ENCODE data around the gene GDF10. TPM values are rescaled to one million over a fixed set of nuclear protein-coding genes. Genes with fewer than 3 reads are reported as not detected.

The GDF10 gene
- total RNA-seq, 1 experiment from 2014 or later, result 0.24 TPM

- TF ChIP-seq STAT6 (CRISPR knock-in tag; conservative IDR thresholded peaks at IDR 0.05; ENCODE audit: low read depth), result no peak
- TF ChIP-seq FOXP1 (CRISPR knock-in tag; IDR thresholded peaks at IDR 0.05; ENCODE audit: borderline replicate concordance), result no peak
- TF ChIP-seq ELF4 (CRISPR knock-in tag; IDR thresholded peaks at IDR 0.05; ENCODE audit: low read depth), result no peak
Measured at GRCh38 chr10:47288916-47289495, 11.0 kb upstream of the GDF10 start (continued).

DNA sequence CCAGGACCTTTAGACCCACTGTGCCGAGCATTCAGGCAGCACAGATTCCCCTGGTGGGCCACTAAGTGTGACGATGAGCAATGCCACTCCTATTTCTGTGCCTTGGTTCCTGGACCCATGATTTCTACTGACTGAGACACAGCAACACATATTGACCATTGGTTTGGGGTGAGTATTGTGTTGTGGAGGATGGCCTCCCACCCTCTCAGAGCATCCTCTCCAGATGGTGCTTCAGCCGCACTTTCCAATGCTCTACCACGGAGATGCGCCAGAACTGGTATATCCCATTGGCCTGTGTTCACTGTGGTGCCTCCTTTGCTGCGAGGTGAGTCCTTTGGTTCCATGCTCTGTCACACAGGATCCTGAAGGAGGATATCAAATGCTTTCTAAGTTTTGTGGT is 10.1 kb upstream of the GDF10 start:
- no peak overlapping the region for H3K27ac Mint-ChIP-seq
- no peaks in the 10 kb centered on the region for H3K4me1 Mint-ChIP-seq
- H3K9me3 Mint-ChIP-seq, result no peaks in the 10 kb centered on the region
- H3K27me3 Mint-ChIP-seq (ENCODE audit: low read depth), result 0 out of 2 replicates have a peak, but pooled peaks cover 3% of the 10 kb centered on the region
- DNase-seq (ENCODE audit: low spot score) (no peak), ATAC-seq (no peak)
- POLR2A ChIA-PET, result no interaction called here
- H3K36me3 Mint-ChIP-seq, result no peaks in the 10 kb centered on the region
- no peak for TF ChIP-seq HMGXB4 (CRISPR knock-in tag; IDR thresholded peaks at IDR 0.05)
- TF ChIP-seq, protein P1, sequence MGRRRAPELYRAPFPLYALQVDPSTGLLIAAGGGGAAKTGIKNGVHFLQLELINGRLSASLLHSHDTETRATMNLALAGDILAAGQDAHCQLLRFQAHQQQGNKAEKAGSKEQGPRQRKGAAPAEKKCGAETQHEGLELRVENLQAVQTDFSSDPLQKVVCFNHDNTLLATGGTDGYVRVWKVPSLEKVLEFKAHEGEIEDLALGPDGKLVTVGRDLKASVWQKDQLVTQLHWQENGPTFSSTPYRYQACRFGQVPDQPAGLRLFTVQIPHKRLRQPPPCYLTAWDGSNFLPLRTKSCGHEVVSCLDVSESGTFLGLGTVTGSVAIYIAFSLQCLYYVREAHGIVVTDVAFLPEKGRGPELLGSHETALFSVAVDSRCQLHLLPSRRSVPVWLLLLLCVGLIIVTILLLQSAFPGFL (CRISPR knock-in tag; IDR thresholded peaks at IDR 0.05; ENCODE audit: borderline replicate concordance), result no peak
- TF ChIP-seq KAT7 (CRISPR knock-in tag; IDR thresholded peaks at IDR 0.05; ENCODE audit: borderline replicate concordance), result no peak
- no peak for TF ChIP-seq ZNF425 (CRISPR knock-in tag; conservative IDR thresholded peaks at IDR 0.05)
- TF ChIP-seq GABPB1 (CRISPR knock-in tag; IDR thresholded peaks at IDR 0.05), result no peak
- no peak for TF ChIP-seq ESRRA (CRISPR knock-in tag; IDR thresholded peaks at IDR 0.05; ENCODE audit: borderline replicate concordance)
- TF ChIP-seq, protein P2, sequence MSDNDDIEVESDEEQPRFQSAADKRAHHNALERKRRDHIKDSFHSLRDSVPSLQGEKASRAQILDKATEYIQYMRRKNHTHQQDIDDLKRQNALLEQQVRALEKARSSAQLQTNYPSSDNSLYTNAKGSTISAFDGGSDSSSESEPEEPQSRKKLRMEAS (CRISPR knock-in tag; IDR thresholded peaks at IDR 0.05), result no peak
- TF ChIP-seq, protein P3, sequence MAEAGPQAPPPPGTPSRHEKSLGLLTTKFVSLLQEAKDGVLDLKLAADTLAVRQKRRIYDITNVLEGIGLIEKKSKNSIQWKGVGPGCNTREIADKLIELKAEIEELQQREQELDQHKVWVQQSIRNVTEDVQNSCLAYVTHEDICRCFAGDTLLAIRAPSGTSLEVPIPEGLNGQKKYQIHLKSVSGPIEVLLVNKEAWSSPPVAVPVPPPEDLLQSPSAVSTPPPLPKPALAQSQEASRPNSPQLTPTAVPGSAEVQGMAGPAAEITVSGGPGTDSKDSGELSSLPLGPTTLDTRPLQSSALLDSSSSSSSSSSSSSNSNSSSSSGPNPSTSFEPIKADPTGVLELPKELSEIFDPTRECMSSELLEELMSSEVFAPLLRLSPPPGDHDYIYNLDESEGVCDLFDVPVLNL (CRISPR knock-in tag; IDR thresholded peaks at IDR 0.05; ENCODE audit: borderline replicate concordance, low read depth), result no peak
- TF ChIP-seq ZNF671 (CRISPR knock-in tag; IDR thresholded peaks at IDR 0.05), result no peak
- no peak for TF ChIP-seq NR3C1 (CRISPR knock-in tag; conservative IDR thresholded peaks at IDR 0.05; ENCODE audit: low read depth)
- TF ChIP-seq NR2C2 (CRISPR knock-in tag; IDR thresholded peaks at IDR 0.05), result no peak
- TF ChIP-seq IRF2 (CRISPR knock-in tag; IDR thresholded peaks at IDR 0.05; ENCODE audit: borderline replicate concordance, low read depth), result no peak
- TF ChIP-seq TCF7 (CRISPR knock-in tag; IDR thresholded peaks at IDR 0.05; ENCODE audit: low read depth), result no peak
- no peak for TF ChIP-seq NR1H2 (CRISPR knock-in tag; IDR thresholded peaks at IDR 0.05)
- TF ChIP-seq ATF1 (CRISPR knock-in tag; IDR thresholded peaks at IDR 0.05), result no peak
- no peak for TF ChIP-seq GTF2I (CRISPR knock-in tag; conservative IDR thresholded peaks at IDR 0.05)
- TF ChIP-seq, protein P4, sequence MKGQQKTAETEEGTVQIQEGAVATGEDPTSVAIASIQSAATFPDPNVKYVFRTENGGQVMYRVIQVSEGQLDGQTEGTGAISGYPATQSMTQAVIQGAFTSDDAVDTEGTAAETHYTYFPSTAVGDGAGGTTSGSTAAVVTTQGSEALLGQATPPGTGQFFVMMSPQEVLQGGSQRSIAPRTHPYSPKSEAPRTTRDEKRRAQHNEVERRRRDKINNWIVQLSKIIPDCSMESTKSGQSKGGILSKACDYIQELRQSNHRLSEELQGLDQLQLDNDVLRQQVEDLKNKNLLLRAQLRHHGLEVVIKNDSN (CRISPR knock-in tag; IDR thresholded peaks at IDR 0.05), result no peak
- TF ChIP-seq RELA (CRISPR knock-in tag; IDR thresholded peaks at IDR 0.05; ENCODE audit: borderline replicate concordance), result no peak
- no peak for TF ChIP-seq SMAD3 (CRISPR knock-in tag; IDR thresholded peaks at IDR 0.05; ENCODE audit: borderline replicate concordance)
- TF ChIP-seq, protein P5, sequence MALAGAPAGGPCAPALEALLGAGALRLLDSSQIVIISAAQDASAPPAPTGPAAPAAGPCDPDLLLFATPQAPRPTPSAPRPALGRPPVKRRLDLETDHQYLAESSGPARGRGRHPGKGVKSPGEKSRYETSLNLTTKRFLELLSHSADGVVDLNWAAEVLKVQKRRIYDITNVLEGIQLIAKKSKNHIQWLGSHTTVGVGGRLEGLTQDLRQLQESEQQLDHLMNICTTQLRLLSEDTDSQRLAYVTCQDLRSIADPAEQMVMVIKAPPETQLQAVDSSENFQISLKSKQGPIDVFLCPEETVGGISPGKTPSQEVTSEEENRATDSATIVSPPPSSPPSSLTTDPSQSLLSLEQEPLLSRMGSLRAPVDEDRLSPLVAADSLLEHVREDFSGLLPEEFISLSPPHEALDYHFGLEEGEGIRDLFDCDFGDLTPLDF (CRISPR knock-in tag; IDR thresholded peaks at IDR 0.05), result no peak
- H3K4me3 Mint-ChIP-seq, result no peak overlapping the region
- CTCF ChIA-PET, result interaction anchor here (0.5 to 3.6 kb wide), 3 partner anchors 22 to 295 kb away, joined by 3 to 26 read pairs (median 8); no protein-coding TSS in a partner anchor

Measured in WTC11 (cell line).